HG03175 (cell line): Measurements from ENCODE around the gene UBQLN2.
A peak's percentile ranks its signal among the peaks of the same experiment; 100 is the strongest.
"Not testable (repeated sequence)": the region's sequence is repeated elsewhere in the genome, so short reads cannot be mapped to it uniquely, and the experiment has no call there.

Experiments
- ATAC-seq: cut with Tn5 transposase; IDR thresholded peaks from one replicate; pipeline ENCODE4 v1.9.1; 2021; ENCODE audit warnings: mild to moderate bottlenecking, moderate library complexity; ENCODE audit not compliant: unreplicated experiment

UBQLN2 gene

GRCh38 chrX:56563231-56564161, at the start of gene UBQLN2:
Gene UBQLN2, plus strand, starts transcription at chrX:56563627. Its CDS starts 247 bp downstream, at chrX:56563874.
- peak; percentile 84 for ATAC-seq

DNA sequence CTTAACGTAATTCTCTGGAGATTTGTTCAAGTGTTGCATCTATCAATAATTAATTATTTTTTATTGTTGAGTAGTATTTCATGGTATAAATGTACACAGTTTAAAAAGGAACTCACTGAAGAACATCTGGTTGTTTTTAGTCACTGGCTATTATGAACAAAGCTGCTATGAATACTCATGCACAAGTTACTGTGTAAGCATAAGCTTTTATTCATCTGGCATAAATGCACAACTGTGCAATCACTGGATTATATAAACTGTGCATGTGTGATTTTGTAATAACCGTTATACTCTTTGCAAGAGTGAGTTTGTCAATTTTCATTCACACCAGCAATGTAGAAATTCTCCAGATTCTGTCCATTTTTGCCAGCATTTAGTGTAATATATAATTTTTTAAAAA, 43.8 kb upstream of the UBQLN2 start:
- no peak for ATAC-seq

GRCh38 chrX:56529482-56530007, 33.9 kb upstream of the UBQLN2 start:
- ATAC-seq = not testable (repeated sequence)

DNA sequence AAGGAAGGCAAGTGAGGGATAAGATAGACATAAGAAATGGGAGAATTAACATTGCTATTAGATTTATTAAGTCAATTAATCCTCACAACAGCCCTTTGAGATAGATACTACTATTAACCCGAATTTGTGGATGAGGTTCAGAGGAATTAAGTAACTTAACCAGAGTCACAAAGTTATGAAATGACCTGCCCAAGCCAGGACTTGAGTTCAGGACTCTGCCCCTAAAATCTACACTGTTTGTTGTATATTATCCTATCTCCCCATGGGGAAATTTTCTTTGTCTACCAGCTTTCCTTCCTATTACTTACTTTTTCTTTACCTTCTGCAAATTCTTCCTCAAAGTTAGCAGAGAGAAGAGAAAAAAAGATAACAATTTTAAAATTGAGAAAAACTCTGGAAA, 33.4 kb upstream of the UBQLN2 start:
- ATAC-seq = no peak

DNA sequence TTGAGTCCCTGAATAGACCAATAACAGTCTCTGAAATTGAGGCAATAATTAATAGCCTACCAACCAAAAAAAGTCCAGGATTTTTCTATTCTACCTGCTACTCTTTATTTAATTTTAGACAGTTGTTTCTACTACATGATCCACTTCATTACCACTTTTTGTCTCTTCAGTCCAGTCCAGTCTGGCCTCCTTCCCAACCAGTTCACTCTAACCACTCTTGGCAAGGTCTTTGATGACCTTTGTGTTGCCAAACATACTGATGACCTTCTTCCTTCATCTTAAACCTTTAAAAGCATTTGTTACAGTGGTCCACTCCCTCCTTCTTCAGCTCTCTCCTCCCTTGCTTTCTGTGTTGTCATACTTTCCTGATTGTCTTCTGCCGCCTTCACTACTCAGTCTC, 12.8 kb upstream of the UBQLN2 start:
- no peak for ATAC-seq

GRCh38 chrX:56554870-56555269, 8.6 kb upstream of the UBQLN2 start:
- no peak for ATAC-seq

GRCh38 chrX:56557376-56557929, 6.0 kb upstream of the UBQLN2 start:
- ATAC-seq = no peak

- peak; percentile 5 for ATAC-seq
These were observed 898 bp downstream of the UBQLN2 start for GRCh38 chrX:56564164-56564885.

DNA sequence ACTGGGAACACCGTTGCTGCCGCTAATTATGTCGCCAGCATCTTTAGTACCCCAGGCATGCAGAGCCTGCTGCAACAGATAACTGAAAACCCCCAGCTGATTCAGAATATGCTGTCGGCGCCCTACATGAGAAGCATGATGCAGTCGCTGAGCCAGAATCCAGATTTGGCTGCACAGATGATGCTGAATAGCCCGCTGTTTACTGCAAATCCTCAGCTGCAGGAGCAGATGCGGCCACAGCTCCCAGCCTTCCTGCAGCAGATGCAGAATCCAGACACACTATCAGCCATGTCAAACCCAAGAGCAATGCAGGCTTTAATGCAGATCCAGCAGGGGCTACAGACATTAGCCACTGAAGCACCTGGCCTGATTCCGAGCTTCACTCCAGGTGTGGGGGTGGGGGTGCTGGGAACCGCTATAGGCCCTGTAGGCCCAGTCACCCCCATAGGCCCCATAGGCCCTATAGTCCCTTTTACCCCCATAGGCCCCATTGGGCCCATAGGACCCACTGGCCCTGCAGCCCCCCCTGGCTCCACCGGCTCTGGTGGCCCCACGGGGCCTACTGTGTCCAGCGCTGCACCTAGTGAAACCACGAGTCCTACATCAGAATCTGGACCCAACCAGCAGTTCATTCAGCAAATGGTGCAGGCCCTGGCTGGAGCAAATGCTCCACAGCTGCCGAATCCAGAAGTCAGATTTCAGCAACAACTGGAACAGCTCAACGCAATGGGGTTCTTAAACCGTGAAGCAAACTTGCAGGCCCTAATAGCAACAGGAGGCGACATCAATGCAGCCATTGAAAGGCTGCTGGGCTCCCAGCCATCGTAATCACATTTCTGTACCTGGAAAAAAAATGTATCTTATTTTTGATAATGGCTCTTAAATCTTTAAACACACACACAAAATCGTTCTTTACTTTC, 1.8 kb downstream of the UBQLN2 start:
- ATAC-seq = no peak

- no peak for ATAC-seq
These were observed 6.1 kb downstream of the UBQLN2 start for GRCh38 chrX:56569378-56570057.

DNA sequence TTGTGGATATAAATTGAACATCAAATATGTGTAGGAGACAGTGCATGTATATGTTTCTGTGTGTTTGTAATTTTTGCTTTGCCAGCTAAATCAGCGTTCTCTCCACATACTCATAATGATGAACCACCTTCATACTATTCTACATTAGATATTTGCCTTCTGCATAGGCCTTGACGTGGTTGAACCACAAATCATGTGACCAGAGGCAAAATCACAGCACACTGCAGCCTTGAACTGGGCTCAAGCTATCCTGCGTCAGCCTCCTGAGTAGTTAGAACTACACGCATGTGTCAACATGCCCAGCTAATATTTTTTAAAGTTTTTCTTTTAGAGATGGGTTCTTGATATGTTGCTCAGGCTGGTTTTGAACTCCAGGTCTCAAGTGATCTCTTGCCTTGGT, 9.5 kb downstream of the UBQLN2 start:
- ATAC-seq = no peak

DNA sequence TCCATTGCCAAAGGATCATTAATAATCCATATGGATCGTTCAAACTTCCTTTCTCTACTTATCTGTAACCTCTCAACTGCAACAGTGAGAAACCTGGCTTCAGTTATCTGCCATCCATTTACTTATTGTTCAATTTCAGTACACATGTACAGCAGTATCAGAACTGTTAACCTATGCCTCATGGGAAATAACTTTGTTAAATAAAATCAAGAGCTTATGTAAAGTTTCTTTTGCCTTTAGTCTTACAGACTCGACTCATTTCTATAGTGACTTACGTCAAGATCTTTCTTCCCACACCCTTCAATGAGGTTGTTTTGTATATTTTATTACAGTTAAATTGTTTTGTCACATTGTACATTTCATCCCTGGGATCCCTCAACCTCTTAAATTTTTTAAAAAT, 11.4 kb downstream of the UBQLN2 start:
- no peak for ATAC-seq

GRCh38 chrX:56576721-56577120, 13.3 kb downstream of the UBQLN2 start:
- no peak for ATAC-seq

DNA sequence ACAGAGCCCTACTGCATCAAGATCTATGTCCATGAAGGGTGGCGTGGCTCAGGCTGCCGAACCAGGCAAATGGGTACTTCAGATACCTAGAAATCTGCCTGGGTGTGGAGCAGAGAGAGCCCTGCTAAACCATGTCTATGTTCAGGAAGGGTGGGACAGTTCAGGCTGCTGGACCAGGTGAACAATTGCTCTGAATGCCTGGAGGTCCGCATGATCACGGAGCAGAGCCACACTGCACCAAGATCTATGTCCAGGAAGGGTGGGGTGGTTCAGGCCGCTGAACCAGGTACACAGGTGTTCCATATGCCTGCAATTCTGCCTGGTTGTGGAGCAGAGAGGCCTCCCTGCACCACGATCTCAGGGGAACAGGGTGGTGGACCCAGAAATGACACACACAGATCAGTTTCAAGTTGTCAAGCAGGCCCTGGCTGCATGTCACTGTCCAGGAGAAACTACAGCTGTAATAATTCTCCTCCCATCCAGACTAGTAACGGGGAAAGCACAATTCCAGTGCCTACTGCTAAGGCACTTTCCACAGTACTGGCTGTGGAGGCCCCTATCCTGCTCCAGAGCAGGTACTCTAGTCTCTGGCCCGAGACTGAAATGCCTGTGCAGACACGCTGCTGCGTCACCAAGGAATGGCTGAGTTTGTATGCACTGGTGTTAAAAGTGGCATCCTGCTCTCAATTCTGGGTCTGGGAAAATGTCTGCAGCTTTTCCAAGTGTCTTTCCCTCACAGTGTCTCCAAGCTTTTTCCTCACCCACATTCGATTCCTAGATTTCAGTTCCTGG, 25.2 kb downstream of the UBQLN2 start:
- no peak for ATAC-seq

DNA sequence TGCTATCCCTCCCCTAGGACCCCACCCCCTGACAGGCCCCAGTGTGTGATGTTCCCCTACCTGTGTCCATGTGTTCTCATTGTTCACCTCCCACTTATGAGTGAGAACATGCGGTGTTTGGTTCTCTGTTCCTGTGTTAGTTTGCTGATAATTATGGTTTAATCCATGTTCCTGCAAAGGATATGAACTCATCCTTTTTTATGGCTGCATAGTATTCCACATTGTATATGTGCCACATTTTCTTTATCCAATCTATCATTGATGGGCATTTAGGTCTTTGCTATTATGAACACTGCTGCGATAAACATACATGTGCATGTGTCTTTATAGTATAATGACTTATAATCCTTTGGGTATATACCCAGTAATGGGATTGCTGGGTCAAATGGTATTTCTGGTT, 28.4 kb downstream of the UBQLN2 start:
- not testable (repeated sequence) for ATAC-seq

GRCh38 chrX:56600141-56600540, 36.7 kb downstream of the UBQLN2 start:
- ATAC-seq = no peak

GRCh38 chrX:56600987-56601386, 37.6 kb downstream of the UBQLN2 start:
- ATAC-seq = no peak

DNA sequence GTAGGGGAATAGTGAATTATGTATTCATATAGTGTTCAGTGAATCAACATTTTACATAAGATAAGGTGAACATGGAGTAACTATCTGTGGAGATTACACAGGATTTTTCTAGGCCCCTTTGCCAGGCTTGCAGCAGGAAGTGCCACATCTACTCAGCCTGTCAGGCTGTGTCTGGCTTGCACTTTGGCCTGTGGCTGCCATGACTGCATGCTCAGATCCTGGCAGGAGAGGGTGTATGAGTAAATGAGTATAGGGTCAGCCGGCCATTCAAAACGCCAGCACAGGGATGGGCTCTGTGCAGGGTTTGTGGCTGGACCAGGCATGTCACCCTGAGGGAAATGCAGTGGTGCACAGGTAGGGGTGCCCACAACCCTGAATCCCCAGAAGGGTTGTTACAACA, 51.9 kb downstream of the UBQLN2 start:
- ATAC-seq = no peak
